A549 (cell line): ENCODE measurements around the gene COL17A1. TPM values are rescaled to one million over a fixed set of nuclear protein-coding genes. Genes with fewer than 3 reads are reported as not detected.

Source experiments
- ATAC-seq, 2 experiments: fragments of 200-7000 bp in 1 of 2; fragments of >200 bp in 1 of 2; cut with Nextera tagmentation in 1 of 2; cut with Tn5 transposase in 1 of 2; 3 replicates each; pipeline versions ENCODE4 v1.8.0 to v1.9.1; 2018 to 2020; ENCODE audit warnings: mild to moderate bottlenecking in 1 of 2, moderate library complexity in 1 of 2
- CTCF ChIA-PET: fragments of 300-600 bp; sonication (Branson Sonifier 250); formaldehyde crosslinking; extraction: SDS; loops from one replicate; lab custom pipeline; 2021; ENCODE audit warnings: antibody characterized with exemption, inconsistent platforms; lab: Yijun Ruan, JAX
- POLR2A ChIA-PET: fragments of 350-600 bp; formaldehyde crosslinking; extraction: SDS; loops from one replicate; lab custom pipeline; 2021; ENCODE audit warnings: antibody characterized with exemption, inconsistent platforms; lab: Yijun Ruan, JAX
- DNase-seq, 2 experiments: peaks; one replicate each; pipeline versions ENCODE4 v3.0.0 to v3.0.0-alpha.2; 2011 to 2016; ENCODE audit warnings: low read depth in 1 of 2, low spot score in 1 of 2
- FAIRE-seq: peaks from 2 replicates; lab custom pipeline; 2011; peaks lifted over from hg19 to GRCh38; lab: Jason Lieb, UNC
- H3K27ac ChIP-seq, 2 experiments: fragments of >200 bp; sonication (Bioruptor Twin); formaldehyde crosslinking; 3 replicates each; pipeline ENCODE4 v1.5.1; 2016 to 2017
- H3K4me1 ChIP-seq: fragments of >200 bp; sonication (Bioruptor Twin); formaldehyde crosslinking; 3 replicates; pipeline ENCODE4 v1.6.1; 2016
- H3K4me2 ChIP-seq: fragments of >200 bp; sonication (Bioruptor Twin); formaldehyde crosslinking; 3 replicates; pipeline ENCODE4 v1.6.1; 2016
- H3K4me3 ChIP-seq: fragments of >200 bp; sonication (Bioruptor Twin); formaldehyde crosslinking; 3 replicates; pipeline ENCODE4 v1.5.1; 2016
- H3K9me3 ChIP-seq: fragments of >200 bp; sonication (Bioruptor Twin); formaldehyde crosslinking; 3 replicates; pipeline ENCODE4 v1.6.1; 2016
- ATOH8 ChIP-seq: fragments of 250-450 bp; sonication (Bioruptor Pico); IDR thresholded peaks from 2 replicates; pipeline ENCODE4 v1.5.0; 2020; ENCODE audit warnings: low read depth, mild to moderate bottlenecking, moderate library complexity
- BHLHE40 ChIP-seq: IDR thresholded peaks from 2 replicates; pipeline ENCODE4 v1.6.1; 2012; ENCODE audit warnings: low read depth, low read length, inconsistent platforms
- CBX8 ChIP-seq: fragments of 200-600 bp; sonication (generic); IDR thresholded peaks from 2 replicates; pipeline ENCODE4 v1.6.1; 2016
- CEBPB ChIP-seq, 2 experiments: fragments of >200 bp in 1 of 2; sonication (Bioruptor Twin) in 1 of 2; formaldehyde crosslinking in 1 of 2; IDR thresholded peaks; 2 replicates each; pipeline ENCODE4 v1.6.1; 2012 to 2016
- CHD2 ChIP-seq: fragments of 150-350 bp; IDR thresholded peaks from 2 replicates; pipeline ENCODE4 v1.6.1; 2014; ENCODE audit warnings: low read length; ENCODE audit not compliant: partially characterized antibody
- EP300 ChIP-seq, 2 experiments: fragments of >200 bp; sonication (Bioruptor Twin); formaldehyde crosslinking; IDR thresholded peaks; 2 replicates in 1 of 2; 3 replicates in 1 of 2; pipeline ENCODE4 v1.6.1; 2016 to 2017
- FOXS1 ChIP-seq: fragments of 250-450 bp; sonication (Bioruptor Pico); IDR thresholded peaks from 2 replicates; pipeline ENCODE4 v1.5.0; 2020; ENCODE audit warnings: mild to moderate bottlenecking, moderate library complexity
- HES2 ChIP-seq: fragments of >200 bp; sonication (Bioruptor Twin); formaldehyde crosslinking; IDR thresholded peaks from 2 replicates; pipeline ENCODE4 v1.6.1; 2016
- HEYL ChIP-seq: fragments of 250-450 bp; sonication (Bioruptor Pico); IDR thresholded peaks from 2 replicates; pipeline ENCODE4 v1.8.0; 2021; ENCODE audit warnings: mild to moderate bottlenecking, moderate library complexity
- HOXB13 ChIP-seq: fragments of 250-450 bp; sonication (Bioruptor Pico); IDR thresholded peaks from 2 replicates; pipeline ENCODE4 v1.5.0; 2020; ENCODE audit warnings: low read depth, mild to moderate bottlenecking, moderate library complexity
- JUNB ChIP-seq: fragments of >200 bp; sonication (Bioruptor Twin); formaldehyde crosslinking; IDR thresholded peaks from 2 replicates; pipeline ENCODE4 v1.6.1; 2016
- KDM5A ChIP-seq: fragments of 200-600 bp; sonication (generic); IDR thresholded peaks from 2 replicates; pipeline ENCODE4 v1.6.1; 2016; ENCODE audit warnings: antibody characterized with exemption, mild to moderate bottlenecking
- MAZ ChIP-seq: fragments of 150-350 bp; IDR thresholded peaks from 2 replicates; pipeline ENCODE4 v1.6.1; 2014; ENCODE audit warnings: antibody characterized with exemption, low read depth, low read length, borderline replicate concordance
- NFE2L2 ChIP-seq: fragments of 150-350 bp; conservative IDR thresholded peaks from 2 replicates; pipeline ENCODE4 v1.6.1; 2014; ENCODE audit warnings: low read length
- NR3C1 ChIP-seq: fragments of >200 bp; sonication (Bioruptor Twin); formaldehyde crosslinking; IDR thresholded peaks from 3 replicates; pipeline ENCODE4 v1.6.1; 2017
- PHF8 ChIP-seq: fragments of 200-600 bp; sonication (generic); IDR thresholded peaks from 2 replicates; pipeline ENCODE4 v1.6.1; 2016; ENCODE audit warnings: low read depth, mild to moderate bottlenecking, antibody characterized with exemption, moderate library complexity, borderline replicate concordance
- RAD21 ChIP-seq, 2 experiments: fragments of >200 bp in 1 of 2; sonication (Bioruptor Twin) in 1 of 2; formaldehyde crosslinking in 1 of 2; IDR thresholded peaks in 1 of 2; conservative IDR thresholded peaks in 1 of 2; 2 replicates in 1 of 2; 3 replicates in 1 of 2; pipeline ENCODE4 v1.6.1; 2012 to 2018; ENCODE audit warnings: inconsistent platforms in 1 of 2
- SMC3 ChIP-seq: fragments of >200 bp; sonication (Bioruptor Twin); formaldehyde crosslinking; IDR thresholded peaks from 3 replicates; pipeline ENCODE4 v1.6.1; 2018; ENCODE audit warnings: inconsistent platforms
- ZFP36 ChIP-seq: fragments of 450-650 bp; IDR thresholded peaks from 2 replicates; pipeline ENCODE4 v1.6.1; 2014; ENCODE audit warnings: borderline replicate concordance; ENCODE audit not compliant: partially characterized antibody
- ZNF302 ChIP-seq: fragments of 250-450 bp; sonication (Bioruptor Pico); IDR thresholded peaks from 2 replicates; pipeline ENCODE4 v1.9.0; 2021; ENCODE audit warnings: inconsistent platforms, mild to moderate bottlenecking, moderate library complexity
- WGBS: methylation state at CpG from one replicate; pipeline ENCODE4 v1.1.6; 2017; ENCODE audit errors: missing lambda C conversion rate; 5-methylcytosine and 5-hydroxymethylcytosine counted together
- polyA plus RNA-seq, 4 experiments: library from polyadenylated mRNA; depleted of rRNA in 3 of 4; stranded (reverse); fragments of >200 nt; fragmentation: RNase III in 1 of 4; extraction: RNeasy Plus Mini Kit Qiagen cat#74134 plus additional on column Dnase treatment in 1 of 4; gene quantifications; 2 replicates in 3 of 4; 3 replicates in 1 of 4; pipeline ENCODE4 v1.2.3, GENCODE V29; 2011 to 2017
- TF ChIP-seq, protein P1 (sequence below): fragments of >200 bp; sonication (Bioruptor Twin); formaldehyde crosslinking; IDR thresholded peaks from 3 replicates; pipeline ENCODE4 v1.5.1; 2016
- TF ChIP-seq, protein P2 (sequence below): fragments of >200 bp; sonication (Bioruptor Twin); formaldehyde crosslinking; IDR thresholded peaks from 3 replicates; pipeline ENCODE4 v1.6.1; 2016
- TF ChIP-seq, protein P3 (sequence below): IDR thresholded peaks from 2 replicates; pipeline ENCODE4 v1.6.1; 2012

Gene COL17A1
- polyA plus RNA-seq, 2 of the 4 experiments (the other 2 are of a cell fraction) = 1.3 to 1.6 TPM

DNA sequence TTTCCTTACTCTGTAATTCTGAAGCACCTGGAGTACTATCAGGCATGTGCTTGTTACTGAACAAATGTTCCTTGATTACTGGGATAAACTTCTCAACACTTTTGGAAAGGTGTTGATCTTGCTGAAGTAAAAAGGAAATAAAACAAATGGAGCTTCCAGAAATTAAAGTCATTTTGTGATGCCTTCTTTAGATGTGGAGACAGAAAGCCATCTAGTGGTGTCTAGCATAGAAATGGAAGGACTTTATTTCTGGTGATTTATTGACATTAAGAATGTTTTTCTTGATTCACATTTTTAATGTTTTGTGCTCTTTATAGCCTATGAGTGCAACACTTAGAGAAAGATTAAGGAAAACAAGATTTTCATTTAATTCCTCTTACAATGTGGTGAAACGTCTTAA lies 37.7 kb upstream of the COL17A1 start:
- Histone ChIP-seq H3K4me2 (peak overlapping the region; percentile 85), H3K9me3 (no peaks in the 10 kb centered on the region), H3K27ac (peak overlapping the region; percentile 88 to 93; a peak in 5 of 6 replicates), H3K4me1 (peaks cover 50% of the 10 kb centered on the region), H3K4me3 (peak overlapping the region; percentile 88; the same call in 2 of the 3 replicates)
- CTCF ChIA-PET = interaction anchor here (0.7 to 9.6 kb wide), 26 partner anchors 11 to 410 kb away, joined by 3 to 166 read pairs (median 5); no protein-coding TSS in a partner anchor
- peak; percentile 99 for FAIRE-seq
- ATAC-seq = no peak
- TF ChIP-seq CEBPB (IDR thresholded peaks at IDR 0.05) (no peak), NFE2L2 (no peak), SMC3 (peak; percentile 90), CHD2 (no peak), BHLHE40 (no peak), NR3C1 (no peak), HES2 (no peak), MAZ (no peak), HOXB13 (CRISPR knock-in tag) (no peak), RAD21 (conservative IDR thresholded peaks at IDR 0.05 in 1 of 2, IDR thresholded peaks at IDR 0.05 in 1 of 2) (peak; percentile 83 to 84)
- TF ChIP-seq, protein P1, sequence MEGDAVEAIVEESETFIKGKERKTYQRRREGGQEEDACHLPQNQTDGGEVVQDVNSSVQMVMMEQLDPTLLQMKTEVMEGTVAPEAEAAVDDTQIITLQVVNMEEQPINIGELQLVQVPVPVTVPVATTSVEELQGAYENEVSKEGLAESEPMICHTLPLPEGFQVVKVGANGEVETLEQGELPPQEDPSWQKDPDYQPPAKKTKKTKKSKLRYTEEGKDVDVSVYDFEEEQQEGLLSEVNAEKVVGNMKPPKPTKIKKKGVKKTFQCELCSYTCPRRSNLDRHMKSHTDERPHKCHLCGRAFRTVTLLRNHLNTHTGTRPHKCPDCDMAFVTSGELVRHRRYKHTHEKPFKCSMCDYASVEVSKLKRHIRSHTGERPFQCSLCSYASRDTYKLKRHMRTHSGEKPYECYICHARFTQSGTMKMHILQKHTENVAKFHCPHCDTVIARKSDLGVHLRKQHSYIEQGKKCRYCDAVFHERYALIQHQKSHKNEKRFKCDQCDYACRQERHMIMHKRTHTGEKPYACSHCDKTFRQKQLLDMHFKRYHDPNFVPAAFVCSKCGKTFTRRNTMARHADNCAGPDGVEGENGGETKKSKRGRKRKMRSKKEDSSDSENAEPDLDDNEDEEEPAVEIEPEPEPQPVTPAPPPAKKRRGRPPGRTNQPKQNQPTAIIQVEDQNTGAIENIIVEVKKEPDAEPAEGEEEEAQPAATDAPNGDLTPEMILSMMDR = peak; percentile 84
- WGBS = 4% methylated on average over 1 of the region's 1 CpG
- DNase-seq = peak; percentile 38 to 39
- POLR2A ChIA-PET = interaction anchor here (1.7 to 3.5 kb wide), 4 partner anchors 68 to 235 kb away, joined by 3 to 32 read pairs (median 18); partner anchors contain the start of gene SLK

GRCh38 chr10:104122225-104123107 lies 36.8 kb upstream of the COL17A1 start:
- ATAC-seq = peak in 1 of 2 experiments; percentile 0; a peak in 2 of 6 replicates
- CTCF ChIA-PET = interaction anchor here (0.7 to 9.6 kb wide), 65 partner anchors 8 to 426 kb away, joined by 3 to 166 read pairs (median 4); partner anchors contain the start of gene CFAP43
- TF ChIP-seq ATOH8 (CRISPR knock-in tag) = no peak
- TF ChIP-seq, protein P2, sequence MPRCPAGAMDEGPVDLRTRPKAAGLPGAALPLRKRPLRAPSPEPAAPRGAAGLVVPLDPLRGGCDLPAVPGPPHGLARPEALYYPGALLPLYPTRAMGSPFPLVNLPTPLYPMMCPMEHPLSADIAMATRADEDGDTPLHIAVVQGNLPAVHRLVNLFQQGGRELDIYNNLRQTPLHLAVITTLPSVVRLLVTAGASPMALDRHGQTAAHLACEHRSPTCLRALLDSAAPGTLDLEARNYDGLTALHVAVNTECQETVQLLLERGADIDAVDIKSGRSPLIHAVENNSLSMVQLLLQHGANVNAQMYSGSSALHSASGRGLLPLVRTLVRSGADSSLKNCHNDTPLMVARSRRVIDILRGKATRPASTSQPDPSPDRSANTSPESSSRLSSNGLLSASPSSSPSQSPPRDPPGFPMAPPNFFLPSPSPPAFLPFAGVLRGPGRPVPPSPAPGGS = no peak
- no peak for TF ChIP-seq ZNF302 (CRISPR knock-in tag)
- TF ChIP-seq CHD2 = no peak
- TF ChIP-seq HEYL (CRISPR knock-in tag) = no peak
- TF ChIP-seq FOXS1 (CRISPR knock-in tag) = no peak
- TF ChIP-seq JUNB = no peak
- TF ChIP-seq ZFP36 = no peak
- TF ChIP-seq, protein P3, sequence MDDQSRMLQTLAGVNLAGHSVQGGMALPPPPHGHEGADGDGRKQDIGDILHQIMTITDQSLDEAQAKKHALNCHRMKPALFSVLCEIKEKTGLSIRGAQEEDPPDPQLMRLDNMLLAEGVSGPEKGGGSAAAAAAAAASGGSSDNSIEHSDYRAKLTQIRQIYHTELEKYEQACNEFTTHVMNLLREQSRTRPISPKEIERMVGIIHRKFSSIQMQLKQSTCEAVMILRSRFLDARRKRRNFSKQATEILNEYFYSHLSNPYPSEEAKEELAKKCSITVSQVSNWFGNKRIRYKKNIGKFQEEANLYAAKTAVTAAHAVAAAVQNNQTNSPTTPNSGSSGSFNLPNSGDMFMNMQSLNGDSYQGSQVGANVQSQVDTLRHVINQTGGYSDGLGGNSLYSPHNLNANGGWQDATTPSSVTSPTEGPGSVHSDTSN = no peak
- no peak for TF ChIP-seq EP300 (IDR thresholded peaks at IDR 0.05)
- peak; percentile 51; the same call in 1 of the 2 replicates for TF ChIP-seq PHF8
- TF ChIP-seq BHLHE40 = no peak
- no peak for TF ChIP-seq HES2
- TF ChIP-seq CBX8 = no peak
- TF ChIP-seq KDM5A = peak; percentile 57; the same call in 1 of the 2 replicates
- TF ChIP-seq, all 56 proteins: peak for 2
- FAIRE-seq = peak; percentile 7
- H3K27ac ChIP-seq = peak overlapping the region; percentile 88 to 93
- no peaks in the 10 kb centered on the region for H3K9me3 ChIP-seq
- H3K4me2 ChIP-seq = peak overlapping the region; percentile 85
- 7% methylated on average over 19 of the region's 23 CpGs for WGBS
- POLR2A ChIA-PET = interaction anchor here (0.6 to 3.5 kb wide), 25 partner anchors 10 to 235 kb away, joined by 3 to 59 read pairs (median 6); partner anchors contain the start of genes GSTO1, GSTO2, ITPRIP and SLK
- peak in 1 of 2 experiments; percentile 31 for DNase-seq
- peak overlapping the region; percentile 88 for H3K4me3 ChIP-seq
- H3K4me1 ChIP-seq = peaks cover 45% of the 10 kb centered on the region
